Breast epithelium (tissue), 4 donors: ENCODE measurements around the gene C1QTNF7. TPM values are rescaled to one million over a fixed set of nuclear protein-coding genes. Genes with fewer than 3 reads are reported as not detected.
A peak's percentile ranks its signal among the peaks of the same experiment; 100 is the strongest.

Experiments used
- DNase-seq, 2 donors: peaks; one replicate each; pipeline ENCODE4 v3.0.0-alpha.2; 2019; ENCODE audit warnings: low spot score in 2 of 2
- H3K27ac ChIP-seq, 2 donors: fragments of 200-600 bp; sonication (generic) in 1 of 2; one replicate each; pipeline ENCODE4 v1.5.1; 2016 to 2019; ENCODE audit warnings: mild to moderate bottlenecking in 1 of 2
- H3K27me3 ChIP-seq, 2 donors: fragments of 200-600 bp; sonication (generic) in 1 of 2; one replicate each; pipeline versions ENCODE4 v1.5.1 to v1.6.0; 2017 to 2019; ENCODE audit warnings: control low read depth in 1 of 2, mild to moderate bottlenecking in 1 of 2
- H3K36me3 ChIP-seq: fragments of 200-600 bp; one replicate; pipeline ENCODE4 v1.5.1; 2019
- H3K4me1 ChIP-seq, 2 donors: fragments of 200-600 bp; sonication (generic); one replicate each; pipeline ENCODE4 v1.5.1; 2016 to 2019; ENCODE audit warnings: control low read depth in 1 of 2
- H3K4me3 ChIP-seq, 3 donors: fragments of 200-600 bp; sonication (generic); 1 replicate in 2 of 3; 2 replicates in 1 of 3; pipeline ENCODE4 v1.5.1; 2016 to 2019; ENCODE audit warnings: mild to moderate bottlenecking in 3 of 3, moderate library complexity in 2 of 3
- H3K9me3 ChIP-seq, 2 donors: fragments of 200-600 bp; sonication (generic) in 1 of 2; one replicate each; pipeline ENCODE4 v1.5.1; 2016 to 2019; ENCODE audit warnings: control low read depth in 1 of 2
- CTCF ChIP-seq, 3 donors: fragments of 450-650 bp; IDR thresholded peaks; one replicate each; pipeline ENCODE4 v1.5.1; 2016 to 2017; ENCODE audit warnings: antibody characterized with exemption in 3 of 3, mild to moderate bottlenecking in 3 of 3, moderate library complexity in 3 of 3
- POLR2A ChIP-seq: fragments of 450-650 bp; IDR thresholded peaks from one replicate; pipeline ENCODE4 v1.6.1; 2016; ENCODE audit warnings: antibody characterized with exemption, mild to moderate bottlenecking, moderate library complexity
- POLR2AphosphoS5 ChIP-seq, 3 donors: sonication (generic); formaldehyde crosslinking; IDR thresholded peaks; one replicate each; pipeline ENCODE4 v1.6.1; 2017; ENCODE audit warnings: antibody characterized with exemption in 3 of 3
- intact Hi-C: fragments of 100-400 bp; cut with DNase I; formaldehyde crosslinking; loops from one replicate; pipeline ENCODE4 v1.15.1; 2023; ENCODE audit warnings: low total_unique reads
- total RNA-seq, 3 donors: library from RNA; depleted of rRNA; stranded (reverse); fragments of >200 nt; gene quantifications; one replicate each; pipeline ENCODE4 v1.1.0, GENCODE V29; 2016

Gene C1QTNF7
- total RNA-seq, 3 donors from 2014 or later, result 2.2 to 14.9 (median 2.6) TPM

GRCh38 chr4:15489551-15489950 lies 61.7 kb downstream of the C1QTNF7 start:
- no peak for DNase-seq
- Histone ChIP-seq H3K4me3 (no peak overlapping the region), H3K27ac (peak overlapping the region in 1 of 2 donors; percentile 65), H3K4me1 (no peaks in the 10 kb centered on the region), H3K9me3 (peaks cover 0 to 5% of the 10 kb centered on the region in 2 donors), H3K36me3 (no peaks in the 10 kb centered on the region), H3K27me3 (no peaks in the 10 kb centered on the region)
- intact Hi-C loops, result no loop called here
- TF ChIP-seq POLR2A, result no peak
- TF ChIP-seq CTCF (IDR thresholded peaks at IDR 0.05), result no peak
- TF ChIP-seq POLR2AphosphoS5 (IDR thresholded peaks at IDR 0.05), result no peak

DNA sequence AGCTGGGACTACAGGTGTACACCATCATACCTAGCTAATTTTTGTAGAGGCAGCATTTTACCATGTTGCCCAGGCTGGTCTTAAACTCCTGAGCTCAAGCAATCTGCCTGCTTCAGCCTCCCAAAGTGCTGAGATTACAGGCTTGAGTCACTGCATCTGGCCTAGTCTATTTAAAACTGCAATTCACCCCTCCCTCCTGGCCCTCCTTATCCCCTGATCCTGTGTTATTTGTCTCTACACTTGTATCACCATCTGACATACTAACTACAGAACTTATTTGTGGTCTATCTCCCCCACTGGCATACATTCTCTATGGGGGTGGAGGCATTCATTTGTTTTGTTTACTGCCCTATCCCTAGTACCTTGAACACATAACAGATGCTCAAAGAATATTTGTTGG lies 65.6 kb downstream of the C1QTNF7 start:
- Histone ChIP-seq H3K36me3 (no peaks in the 10 kb centered on the region), H3K4me1 (no peaks in the 10 kb centered on the region), H3K4me3 (no peak overlapping the region), H3K27me3 (no peaks in the 10 kb centered on the region), H3K27ac (no peak overlapping the region), H3K9me3 (no peaks in the 10 kb centered on the region)
- intact Hi-C loops, result no loop called here
- DNase-seq, result no peak
- TF ChIP-seq POLR2A, result no peak
- no peak for TF ChIP-seq CTCF (IDR thresholded peaks at IDR 0.05)
- no peak for TF ChIP-seq POLR2AphosphoS5 (IDR thresholded peaks at IDR 0.05)

DNA sequence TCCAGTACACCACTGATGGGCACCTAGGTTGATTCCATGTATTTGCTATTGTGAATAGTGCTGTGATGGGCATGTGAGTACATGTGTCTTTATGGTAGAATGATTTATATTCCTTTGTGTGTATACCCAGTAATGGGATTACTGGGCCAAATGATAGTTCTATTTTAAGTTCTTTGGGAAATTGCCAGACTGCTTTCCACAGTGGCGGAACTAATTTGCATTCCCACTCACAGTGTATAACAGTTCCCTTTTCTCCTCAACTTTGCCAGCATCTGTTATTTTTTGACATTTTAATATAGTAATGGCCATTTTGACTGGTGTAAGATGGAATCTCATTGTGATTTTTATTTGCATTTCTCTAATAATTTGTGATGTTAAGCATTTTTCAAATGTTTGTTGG lies 67.8 kb downstream of the C1QTNF7 start:
- no peaks in the 10 kb centered on the region for H3K27me3 ChIP-seq
- intact Hi-C loops, result no loop called here
- H3K4me1 ChIP-seq, result no peaks in the 10 kb centered on the region
- TF ChIP-seq CTCF (IDR thresholded peaks at IDR 0.05), result no peak
- no peak for TF ChIP-seq POLR2A
- no peak for TF ChIP-seq POLR2AphosphoS5 (IDR thresholded peaks at IDR 0.05)
- no peaks in the 10 kb centered on the region for H3K9me3 ChIP-seq
- H3K4me3 ChIP-seq, result no peak overlapping the region
- H3K36me3 ChIP-seq, result no peaks in the 10 kb centered on the region
- no peak overlapping the region for H3K27ac ChIP-seq
- DNase-seq, result no peak

Other genes with a start within 250 kb of the C1QTNF7 start
- gene CC2D2A, start 41.8 kb downstream of the C1QTNF7 start, total RNA-seq, result 10 to 100 TPM; 10.7 to 22.9 (median 14.9) TPM
- gene FBXL5, start 227.3 kb downstream of the C1QTNF7 start, total RNA-seq, result 100 to 1,000 TPM; 178 to 231 (median 202) TPM